ENCODE measurements around the gene LRRC74A. TPM values are rescaled to one million over a fixed set of nuclear protein-coding genes. Genes with fewer than 3 reads are reported as not detected.

The LRRC74A gene
- total and polyA plus RNA-seq, 9 of the 15 experiments (the other 6 are each of a cell fraction or from before 2014, with no cell fraction given), result not detected

DNA sequence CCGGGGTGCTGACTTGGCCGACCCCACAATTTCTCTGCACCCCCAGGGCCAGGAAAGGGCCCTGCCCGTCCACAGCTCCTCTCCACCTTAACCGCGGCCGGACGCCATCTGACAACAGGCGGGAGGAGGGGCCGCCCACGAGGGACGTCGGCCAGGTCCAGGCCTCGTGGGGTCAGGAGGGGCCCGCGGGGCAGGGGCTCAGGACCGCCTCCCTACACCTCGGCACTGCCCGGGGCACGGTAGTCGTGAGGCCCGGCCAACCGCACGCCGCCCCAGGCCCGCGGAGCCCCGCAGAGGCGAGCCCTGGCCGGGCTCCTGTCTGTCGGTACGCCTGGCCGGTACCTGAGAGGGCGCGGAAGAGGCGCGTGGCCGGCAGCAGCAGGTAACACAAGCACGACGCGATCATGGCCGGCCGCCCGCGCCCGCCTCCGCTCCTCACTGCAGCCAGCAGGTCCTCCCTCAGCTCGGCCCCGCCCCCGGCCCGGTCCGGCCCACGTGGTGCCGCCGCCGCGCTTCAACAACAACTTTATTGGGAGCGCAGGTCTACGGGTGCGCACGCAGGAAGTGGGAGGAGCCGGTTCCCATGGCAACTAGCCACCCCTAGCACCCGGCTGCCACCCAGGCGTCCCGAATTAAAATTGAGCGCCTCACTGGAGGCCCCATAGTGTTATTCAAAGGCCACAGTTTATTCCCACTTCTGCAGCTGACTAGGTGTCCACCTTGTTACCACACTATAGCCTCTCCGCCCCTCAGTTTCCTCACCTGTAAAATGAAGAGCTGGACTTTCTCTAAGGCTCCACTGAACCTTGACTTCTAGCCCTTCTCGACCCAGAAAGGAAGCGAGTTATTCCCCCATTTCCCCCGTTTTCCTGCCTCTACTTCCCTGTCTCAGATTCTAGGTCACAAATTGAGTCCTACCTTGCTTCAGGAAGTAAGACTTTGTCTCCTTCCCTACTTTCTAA is 13.5 kb upstream of the LRRC74A start, which contains the start of gene ANGEL1 (continued):
- peak; percentile 46; the same call in 1 of the 2 replicates for TF ChIP-seq POLR2AphosphoS5 (IDR thresholded peaks at IDR 0.05; ENCODE audit: control insufficient read depth, insufficient read depth, low read depth, low read length)
- TF ChIP-seq, protein P1, sequence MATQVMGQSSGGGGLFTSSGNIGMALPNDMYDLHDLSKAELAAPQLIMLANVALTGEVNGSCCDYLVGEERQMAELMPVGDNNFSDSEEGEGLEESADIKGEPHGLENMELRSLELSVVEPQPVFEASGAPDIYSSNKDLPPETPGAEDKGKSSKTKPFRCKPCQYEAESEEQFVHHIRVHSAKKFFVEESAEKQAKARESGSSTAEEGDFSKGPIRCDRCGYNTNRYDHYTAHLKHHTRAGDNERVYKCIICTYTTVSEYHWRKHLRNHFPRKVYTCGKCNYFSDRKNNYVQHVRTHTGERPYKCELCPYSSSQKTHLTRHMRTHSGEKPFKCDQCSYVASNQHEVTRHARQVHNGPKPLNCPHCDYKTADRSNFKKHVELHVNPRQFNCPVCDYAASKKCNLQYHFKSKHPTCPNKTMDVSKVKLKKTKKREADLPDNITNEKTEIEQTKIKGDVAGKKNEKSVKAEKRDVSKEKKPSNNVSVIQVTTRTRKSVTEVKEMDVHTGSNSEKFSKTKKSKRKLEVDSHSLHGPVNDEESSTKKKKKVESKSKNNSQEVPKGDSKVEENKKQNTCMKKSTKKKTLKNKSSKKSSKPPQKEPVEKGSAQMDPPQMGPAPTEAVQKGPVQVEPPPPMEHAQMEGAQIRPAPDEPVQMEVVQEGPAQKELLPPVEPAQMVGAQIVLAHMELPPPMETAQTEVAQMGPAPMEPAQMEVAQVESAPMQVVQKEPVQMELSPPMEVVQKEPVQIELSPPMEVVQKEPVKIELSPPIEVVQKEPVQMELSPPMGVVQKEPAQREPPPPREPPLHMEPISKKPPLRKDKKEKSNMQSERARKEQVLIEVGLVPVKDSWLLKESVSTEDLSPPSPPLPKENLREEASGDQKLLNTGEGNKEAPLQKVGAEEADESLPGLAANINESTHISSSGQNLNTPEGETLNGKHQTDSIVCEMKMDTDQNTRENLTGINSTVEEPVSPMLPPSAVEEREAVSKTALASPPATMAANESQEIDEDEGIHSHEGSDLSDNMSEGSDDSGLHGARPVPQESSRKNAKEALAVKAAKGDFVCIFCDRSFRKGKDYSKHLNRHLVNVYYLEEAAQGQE (IDR thresholded peaks at IDR 0.05; ENCODE audit: borderline replicate concordance), result peak; percentile 58
- TF ChIP-seq, protein P1 (CRISPR knock-in tag; IDR thresholded peaks at IDR 0.05; ENCODE audit: low read depth), result no peak
- no peak for TF ChIP-seq BACH1 (tag; IDR thresholded peaks at IDR 0.05)
- peak; percentile 55; the same call in 1 of the 2 replicates for TF ChIP-seq GATAD2B (IDR thresholded peaks at IDR 0.05; ENCODE audit: borderline replicate concordance)
- peak; percentile 48; the same call in 1 of the 2 replicates for TF ChIP-seq JUND (IDR thresholded peaks at IDR 0.05; ENCODE audit: borderline replicate concordance, low read depth, low read length)
- TF ChIP-seq JUND (tag; IDR thresholded peaks at IDR 0.05; ENCODE audit: borderline replicate concordance, low read depth, low read length), result no peak; the same call in 2 of the 3 replicates
- peak; percentile 77 for TF ChIP-seq SUPT5H (IDR thresholded peaks at IDR 0.05)
- no peak for TF ChIP-seq CBFA2T3 (IDR thresholded peaks at IDR 0.05)
- TF ChIP-seq, protein P2, sequence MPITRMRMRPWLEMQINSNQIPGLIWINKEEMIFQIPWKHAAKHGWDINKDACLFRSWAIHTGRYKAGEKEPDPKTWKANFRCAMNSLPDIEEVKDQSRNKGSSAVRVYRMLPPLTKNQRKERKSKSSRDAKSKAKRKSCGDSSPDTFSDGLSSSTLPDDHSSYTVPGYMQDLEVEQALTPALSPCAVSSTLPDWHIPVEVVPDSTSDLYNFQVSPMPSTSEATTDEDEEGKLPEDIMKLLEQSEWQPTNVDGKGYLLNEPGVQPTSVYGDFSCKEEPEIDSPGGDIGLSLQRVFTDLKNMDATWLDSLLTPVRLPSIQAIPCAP (CRISPR knock-in tag; IDR thresholded peaks at IDR 0.05; ENCODE audit: borderline replicate concordance), result no peak
- TF ChIP-seq NEUROD1 (IDR thresholded peaks at IDR 0.05; ENCODE audit: borderline replicate concordance, low read depth, low read length, partially characterized antibody), result peak; percentile 61
- 0 out of 2 replicates have a peak, but pooled peaks have one; percentile 40 for TF ChIP-seq ERF (CRISPR knock-in tag; IDR thresholded peaks at IDR 0.05)
- TF ChIP-seq PHF8 (IDR thresholded peaks at IDR 0.05; ENCODE audit: borderline replicate concordance, low read length), result peak; percentile 80; the same call in 1 of the 2 replicates
- peak; percentile 29; the same call in 1 of the 2 replicates for TF ChIP-seq MBD2 (IDR thresholded peaks at IDR 0.05; ENCODE audit: borderline replicate concordance, low read depth)
- peak; percentile 98 for TF ChIP-seq SP1 (CRISPR knock-in tag; IDR thresholded peaks at IDR 0.05)
- no peak for TF ChIP-seq RBBP5 (IDR thresholded peaks at IDR 0.05; ENCODE audit: borderline replicate concordance, insufficient read depth, low read length, poor library complexity, severe bottlenecking)
- no peak for TF ChIP-seq MEF2D (tag; conservative IDR thresholded peaks at IDR 0.05; ENCODE audit: low read depth)

Data from K562 (cell line).